Frontal cortex (tissue), 4 donors: Measurements from ENCODE around the gene KCNK1. TPM values are rescaled to one million over a fixed set of nuclear protein-coding genes. Genes with fewer than 3 reads are reported as not detected.

Experiments used
- DNase-seq, 2 donors: peaks; one replicate each; pipeline ENCODE4 v3.0.0; 2012; ENCODE audit warnings: low spot score in 2 of 2
- FAIRE-seq: peaks from 2 replicates; lab custom pipeline; 2012; peaks lifted over from hg19 to GRCh38; lab: Jason Lieb, UNC
- total RNA-seq: library from RNA; depleted of rRNA; stranded (reverse); fragments of >200 nt; gene quantifications from one replicate; pipeline ENCODE4 v1.2.3, GENCODE V29; 2014
- donor health status: control.
- donor health status: control.
- donor health status: control.

The KCNK1 gene
- 4.9 TPM for total RNA-seq

DNA sequence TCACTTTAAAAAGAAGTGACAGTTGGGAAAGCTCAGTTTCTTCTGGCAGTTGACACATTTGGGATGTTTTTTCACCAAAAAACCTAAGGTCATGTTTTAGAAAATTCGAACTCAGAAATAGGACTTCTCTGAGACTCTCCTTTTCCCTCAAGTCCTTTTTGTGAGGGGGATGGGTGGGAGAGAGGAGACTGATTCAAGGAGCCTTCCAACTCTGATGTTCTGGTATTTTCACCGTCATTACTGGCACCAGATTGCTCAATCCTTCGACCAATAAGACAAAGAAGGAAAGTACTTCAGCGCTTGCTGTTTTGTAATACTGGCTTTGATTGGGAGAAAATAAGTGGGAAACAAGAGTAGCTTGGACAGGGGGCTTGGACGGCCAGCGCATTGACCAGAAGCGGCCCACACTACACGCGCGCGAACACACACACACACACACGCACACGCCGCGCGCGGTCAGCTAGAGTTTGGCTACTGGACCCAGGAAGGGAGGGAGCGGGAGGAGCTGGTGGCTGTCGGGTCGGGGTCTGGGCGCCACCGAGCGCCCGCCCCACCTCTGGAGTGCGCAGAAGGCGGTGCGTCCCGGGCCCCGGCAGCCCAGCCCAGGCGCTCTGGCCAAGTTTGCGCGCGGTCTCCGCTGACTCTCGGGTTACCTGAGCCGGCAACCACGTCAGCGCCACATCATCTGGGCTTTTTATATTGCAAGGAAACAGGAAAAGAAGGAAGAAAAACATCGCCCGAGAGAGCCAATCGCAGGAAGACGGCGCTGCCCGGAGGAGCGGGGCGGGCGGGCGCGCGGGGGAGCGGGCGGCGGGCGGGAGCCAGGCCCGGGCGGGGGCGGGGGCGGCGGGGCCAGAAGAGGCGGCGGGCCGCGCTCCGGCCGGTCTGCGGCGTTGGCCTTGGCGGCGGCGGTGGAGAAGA is at the start of gene KCNK1:
TSS of gene KCNK1 (plus strand) at position 855 of the 921 bp plus-strand sequence. CDS start at position 921, 66 bp downstream.
- FAIRE-seq, result no peak
- DNase-seq, result peak; percentile 62 to 67

GRCh38 chr1:233565313-233565712 is 48.6 kb upstream of the KCNK1 start:
- no peak for FAIRE-seq

GRCh38 chr1:233566886-233567285 is 47.0 kb upstream of the KCNK1 start:
- DNase-seq, result no peak
- no peak for FAIRE-seq

More at GRCh38 chr1:233565313-233565712, 48.6 kb upstream of the KCNK1 start:
- no peak for DNase-seq

- FAIRE-seq (no peak), DNase-seq (no peak)
Measured at GRCh38 chr1:233569636-233570035, 44.3 kb upstream of the KCNK1 start.

- FAIRE-seq (no peak), DNase-seq (no peak)
Measured at GRCh38 chr1:233570216-233570615, 43.7 kb upstream of the KCNK1 start.

GRCh38 chr1:233570706-233571105 is 43.2 kb upstream of the KCNK1 start:
- FAIRE-seq, result no peak

DNA sequence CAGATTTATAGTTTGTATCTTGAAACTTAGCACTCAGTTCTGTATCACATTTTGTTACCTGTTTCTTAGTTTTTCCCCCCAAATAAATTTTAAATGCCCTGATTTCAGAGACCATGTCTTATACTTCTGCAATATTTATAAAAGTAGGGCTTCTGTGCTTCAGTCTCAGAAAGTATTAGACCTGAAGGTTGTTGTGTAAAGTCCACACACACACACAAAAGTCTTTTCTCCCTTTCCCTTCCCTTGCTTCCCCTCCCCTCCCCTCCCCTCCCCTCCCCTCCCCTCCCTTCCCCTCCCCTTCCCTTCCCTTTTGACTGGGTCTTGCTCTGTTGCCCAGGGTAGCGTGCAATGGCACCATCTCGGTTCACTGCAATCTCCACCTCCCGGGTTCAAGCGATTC is 41.0 kb upstream of the KCNK1 start:
- FAIRE-seq (no peak), DNase-seq (no peak)

More at GRCh38 chr1:233570706-233571105, 43.2 kb upstream of the KCNK1 start:
- DNase-seq, result no peak

- no peak for DNase-seq
- FAIRE-seq, result no peak
Measured at GRCh38 chr1:233575450-233575849, 38.5 kb upstream of the KCNK1 start.

DNA sequence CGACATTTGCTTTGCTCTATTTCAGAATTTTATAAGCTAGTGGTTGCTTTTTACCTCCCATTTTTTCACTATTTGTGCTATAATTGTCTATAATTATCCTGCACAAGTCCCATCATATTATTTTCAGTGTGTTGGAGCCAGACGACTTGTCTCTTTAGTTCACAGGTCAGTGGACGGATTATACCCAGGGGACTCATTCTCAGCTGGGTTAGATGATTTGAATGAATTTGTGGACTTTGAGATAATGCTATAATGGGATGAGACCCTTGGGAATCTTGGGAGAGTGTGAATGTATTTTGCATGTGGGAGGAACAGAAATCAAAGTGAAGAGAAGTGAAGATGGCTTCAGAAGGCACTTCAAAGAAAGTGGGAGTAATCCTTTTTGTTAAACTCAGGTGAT is 31.5 kb upstream of the KCNK1 start:
- no peak for DNase-seq
- no peak for FAIRE-seq

GRCh38 chr1:233584376-233584775 is 29.5 kb upstream of the KCNK1 start:
- no peak for FAIRE-seq
- no peak for DNase-seq

DNA sequence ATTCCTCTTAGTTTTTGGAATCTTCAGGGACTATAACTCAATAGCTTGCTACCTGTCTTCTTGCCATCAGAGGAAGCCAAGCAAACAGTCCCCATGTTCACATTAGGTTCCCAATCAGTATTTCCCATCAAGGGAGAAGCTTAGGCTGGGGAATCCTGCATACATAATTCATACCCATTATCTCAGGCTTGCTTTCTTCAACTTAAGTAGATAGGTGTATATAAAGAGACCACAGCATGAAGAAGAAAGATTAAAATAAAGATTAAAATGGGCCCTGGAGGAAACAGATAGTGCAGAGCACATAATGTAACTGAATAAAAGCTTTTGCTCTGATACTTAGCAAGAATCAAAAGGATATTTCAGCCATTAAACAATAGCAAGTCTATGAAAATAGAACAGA is 29.0 kb upstream of the KCNK1 start:
- FAIRE-seq (no peak), DNase-seq (no peak)

- DNase-seq, result no peak
- no peak for FAIRE-seq
Measured at GRCh38 chr1:233586301-233586700, 27.6 kb upstream of the KCNK1 start.

- FAIRE-seq (no peak), DNase-seq (no peak)
Measured at GRCh38 chr1:233587196-233587595, 26.7 kb upstream of the KCNK1 start.

GRCh38 chr1:233587958-233588799 is 25.7 kb upstream of the KCNK1 start:
- no peak for FAIRE-seq
- no peak for DNase-seq

DNA sequence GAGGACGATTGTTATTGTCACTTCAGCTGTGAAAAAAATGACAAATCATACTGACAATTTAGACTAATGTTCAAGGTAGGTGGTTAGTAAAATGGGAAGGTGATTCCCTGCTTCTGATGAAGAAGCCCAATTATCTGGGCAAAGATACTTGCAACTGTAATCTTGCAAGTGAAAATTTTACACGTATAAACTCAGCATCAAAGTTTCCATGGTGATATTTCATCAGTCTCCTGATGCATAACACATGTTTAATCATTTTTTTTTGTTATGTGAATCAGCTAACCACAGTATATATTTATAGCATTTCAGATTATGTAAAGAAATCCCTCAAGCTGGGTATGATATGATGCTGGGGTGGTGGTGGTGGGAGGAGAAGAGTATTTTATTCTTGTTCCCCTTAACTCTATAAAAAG is 16.4 kb upstream of the KCNK1 start:
- FAIRE-seq (no peak), DNase-seq (no peak)

DNA sequence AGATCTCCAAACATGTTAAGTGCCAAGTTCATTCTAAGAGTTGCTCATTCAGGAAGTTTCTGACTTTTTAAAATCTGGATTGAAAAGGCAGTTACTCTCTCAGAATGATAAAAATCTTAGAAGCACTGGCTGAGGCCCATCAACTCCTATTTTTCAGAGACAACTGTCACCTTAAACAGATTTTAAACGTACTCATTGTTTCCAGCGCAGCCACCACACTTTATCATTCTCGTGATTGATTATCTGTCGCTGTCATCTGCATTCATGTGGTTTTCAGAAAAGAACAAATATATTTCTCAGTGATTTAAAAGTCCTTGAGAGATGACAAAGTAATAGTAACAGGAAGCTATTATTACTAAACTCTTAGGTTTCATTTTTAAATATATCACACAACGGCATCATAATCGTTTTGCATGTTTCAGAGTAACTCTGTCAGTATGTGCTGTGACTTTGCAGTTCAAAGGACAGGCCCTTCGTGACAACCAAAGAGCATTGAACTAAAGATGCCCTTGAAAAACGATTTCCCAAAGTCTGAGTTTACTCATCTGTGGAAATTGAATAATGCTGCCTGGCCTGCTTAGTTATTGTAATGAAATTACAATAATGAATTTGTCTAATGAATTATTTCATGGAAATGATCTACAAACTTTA is 14.9 kb upstream of the KCNK1 start:
- DNase-seq, result no peak
- FAIRE-seq, result no peak

GRCh38 chr1:233599542-233600073 is 14.3 kb upstream of the KCNK1 start:
- DNase-seq, result no peak
- no peak for FAIRE-seq

DNA sequence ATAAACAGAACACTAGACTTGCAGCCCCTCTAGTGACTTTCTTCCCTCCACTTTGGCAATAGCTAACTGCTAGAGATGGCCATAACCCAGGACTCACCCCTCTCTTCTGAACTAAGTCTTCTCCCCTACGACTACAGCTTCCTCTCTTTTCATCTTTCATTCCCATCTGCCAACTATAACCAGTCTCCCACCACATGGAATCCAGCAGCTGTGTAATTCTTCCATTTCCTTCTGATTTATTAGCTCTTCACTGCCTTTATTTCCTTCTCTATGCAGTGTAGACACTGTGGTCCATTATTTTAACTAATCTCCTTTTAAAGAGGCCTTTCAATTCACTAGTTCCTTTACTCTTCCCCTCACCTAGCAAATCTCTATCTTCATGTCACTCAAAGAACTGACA is 13.4 kb upstream of the KCNK1 start:
- no peak for DNase-seq

GRCh38 chr1:233603478-233603877 is 10.4 kb upstream of the KCNK1 start:
- DNase-seq (no peak), FAIRE-seq (no peak)

More for the DNA sequence above, 13.4 kb upstream of the KCNK1 start:
- FAIRE-seq, result no peak

DNA sequence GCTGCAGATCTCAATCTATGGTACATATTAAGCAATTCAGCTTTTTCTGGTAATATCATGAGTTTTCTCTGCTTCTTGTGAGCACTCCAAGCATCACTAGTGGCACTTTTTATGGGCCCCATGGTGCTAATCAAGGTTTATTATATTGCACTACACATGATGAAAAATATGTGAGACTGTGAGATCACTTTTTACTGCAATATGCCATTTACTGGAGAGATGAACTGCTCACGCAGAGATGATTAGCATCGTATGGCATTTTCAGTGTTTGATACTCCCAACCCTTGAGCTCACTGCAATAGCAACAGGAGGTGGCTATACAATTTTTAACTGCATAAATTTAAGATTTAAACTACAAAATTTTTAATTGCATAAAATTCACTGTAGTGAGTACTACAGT is 8.7 kb upstream of the KCNK1 start:
- no peak for FAIRE-seq
- no peak for DNase-seq
